K562 (cell line): ENCODE measurements around the gene TLR5. TPM values are rescaled to one million over a fixed set of nuclear protein-coding genes. Genes with fewer than 3 reads are reported as not detected.
A peak's percentile ranks its signal among the peaks of the same experiment; 100 is the strongest.

ENCODE experiments used
- ATAC-seq: fragments of 200-7000 bp; cut with Tn5 transposase; 3 replicates; pipeline ENCODE4 v1.9.1; 2020; ENCODE audit warnings: moderate library complexity
- BruUV-seq: library from RNA; stranded (reverse); fragments of 400-500 nt; replicated peaks from 2 replicates; lab custom pipeline; 2021; lab: Mats Ljungman, UMichigan
- CTCF ChIA-PET: fragments of 300-600 bp; formaldehyde crosslinking; extraction: SDS; loops from one replicate; lab custom pipeline; 2021; ENCODE audit warnings: low intra/inter-chr PET ratio; lab: Yijun Ruan, JAX
- POLR2A ChIA-PET: fragments of 300-600, 350-650 bp; sonication (Branson Sonifier 250); formaldehyde crosslinking; extraction: SDS; loops from one replicate; lab custom pipeline; 2021; ENCODE audit warnings: antibody characterized with exemption, inconsistent platforms; lab: Yijun Ruan, JAX
- DNase-seq, 4 experiments: peaks; one replicate each; pipeline versions ENCODE4 v3.0.0 to v3.0.0-alpha.2; 2011 to 2018; ENCODE audit warnings: low spot score in 3 of 4, mixed read lengths in 3 of 4; ENCODE audit errors: extremely low read depth in 1 of 4
- FAIRE-seq: peaks from 2 replicates; lab custom pipeline; 2011; peaks lifted over from hg19 to GRCh38; lab: Jason Lieb, UNC
- H2AFZ ChIP-seq: 2 replicates; pipeline ENCODE4 v1.6.0; 2011; ENCODE audit warnings: low read depth, low read length, control low read depth, inconsistent platforms
- H3K27ac ChIP-seq: fragments of 200-600 bp; 3 replicates; pipeline ENCODE4 v1.8.0; 2011; ENCODE audit warnings: low read depth, mild to moderate bottlenecking, control low read depth, inconsistent platforms, low read length, moderate library complexity, mixed read lengths; ENCODE audit errors: extremely low read depth
- H3K27me3 ChIP-seq, 2 experiments: fragments of 300-600 bp in 1 of 2; 2 replicates in 1 of 2; 3 replicates in 1 of 2; pipeline versions ENCODE4 v1.6.0 to v1.8.0; 2011; ENCODE audit warnings: inconsistent platforms in 2 of 2, low read length in 2 of 2, mild to moderate bottlenecking in 1 of 2, mixed read lengths in 1 of 2, moderate library complexity in 1 of 2; ENCODE audit not compliant: control insufficient read depth in 2 of 2, insufficient read depth in 2 of 2
- H3K36me3 ChIP-seq: fragments of 300-600 bp; 3 replicates; pipeline ENCODE4 v1.8.0; 2011; ENCODE audit warnings: mild to moderate bottlenecking, low read length, inconsistent platforms; ENCODE audit not compliant: control insufficient read depth, insufficient read depth
- H3K4me1 ChIP-seq, 2 experiments: fragments of 200-600 bp in 1 of 2; replicated peaks in 1 of 2; 2 replicates in 1 of 2; 3 replicates in 1 of 2; pipeline versions ENCODE4 v1.5.1 to v1.8.0; 2011; ENCODE audit warnings: inconsistent platforms in 2 of 2, low read length in 2 of 2, mild to moderate bottlenecking in 1 of 2, mixed read lengths in 1 of 2, moderate library complexity in 1 of 2; ENCODE audit not compliant: control insufficient read depth in 2 of 2, insufficient read depth in 2 of 2
- H3K4me2 ChIP-seq: 2 replicates; pipeline ENCODE4 v1.6.1; 2011; ENCODE audit warnings: low read length, control low read depth, inconsistent platforms, mixed read lengths; ENCODE audit not compliant: insufficient read depth
- H3K4me3 ChIP-seq: fragments of 200-600 bp; sonication (generic), shearing (Covaris generic); 2 replicates; pipeline ENCODE4 v1.5.1; 2016; ENCODE audit warnings: control low read depth, inconsistent platforms
- H3K79me2 ChIP-seq: fragments of 200-600 bp; 3 replicates; pipeline ENCODE4 v1.8.0; 2011; ENCODE audit warnings: low read length, inconsistent platforms; ENCODE audit not compliant: control insufficient read depth, insufficient read depth
- H3K9ac ChIP-seq, 2 experiments: 2 replicates each; pipeline versions ENCODE4 v1.6.0 to v1.6.1; 2011; ENCODE audit warnings: low read depth in 2 of 2, low read length in 2 of 2, control low read depth in 1 of 2, inconsistent platforms in 1 of 2, mild to moderate bottlenecking in 1 of 2, mixed read lengths in 1 of 2; ENCODE audit not compliant: insufficient read depth in 1 of 2
- H3K9me1 ChIP-seq: one replicate; pipeline ENCODE4 v1.6.0; 2011; ENCODE audit warnings: inconsistent platforms, mild to moderate bottlenecking, low read length, moderate library complexity; ENCODE audit not compliant: control insufficient read depth, insufficient read depth
- H3K9me3 ChIP-seq: replicated peaks from 2 replicates; pipeline ENCODE4 v1.5.1; 2011; ENCODE audit warnings: low read depth, low read length, inconsistent platforms; ENCODE audit not compliant: control insufficient read depth, insufficient read depth
- H4K20me1 ChIP-seq: replicated peaks from 2 replicates; pipeline ENCODE4 v1.6.1; 2011; ENCODE audit warnings: low read length, inconsistent platforms, mixed read lengths; ENCODE audit not compliant: control insufficient read depth, insufficient read depth
- ARID3B ChIP-seq: fragments of 250-450 bp; sonication (Bioruptor Pico); IDR thresholded peaks from 2 replicates; pipeline ENCODE4 v1.4.0; 2020; ENCODE audit warnings: borderline replicate concordance
- ATF3 ChIP-seq, 2 experiments: fragments of 450-650 bp in 1 of 2; sonication (generic) in 1 of 2; formaldehyde crosslinking in 1 of 2; IDR thresholded peaks in 1 of 2; conservative IDR thresholded peaks in 1 of 2; 2 replicates each; pipeline versions ENCODE4 v1.6.1 to v1.8.1; 2016 to 2023; ENCODE audit warnings: mild to moderate bottlenecking in 2 of 2, moderate library complexity in 2 of 2, inconsistent platforms in 1 of 2, missing genetic modification reagents in 1 of 2
- CBFA2T3 ChIP-seq: fragments of 450-650 bp; IDR thresholded peaks from 2 replicates; pipeline ENCODE4 v1.6.1; 2017
- CREM ChIP-seq: IDR thresholded peaks from 2 replicates; pipeline ENCODE4 v1.6.1; 2014; ENCODE audit warnings: antibody characterized with exemption, low read depth
- HNRNPH1 ChIP-seq: fragments of 200-400 bp; formaldehyde crosslinking; optimal IDR thresholded peaks from 2 replicates; pipeline ENCODE3; 2017; ENCODE audit warnings: low read depth, mild to moderate bottlenecking, low read length, moderate library complexity
- ID3 ChIP-seq, 2 experiments: fragments of 250-450 bp in 1 of 2; fragments of 450-650 bp in 1 of 2; sonication (Bioruptor Pico) in 1 of 2; IDR thresholded peaks; 2 replicates each; pipeline versions ENCODE4 v1.6.1 to v1.8.0; 2016 to 2021; ENCODE audit warnings: mild to moderate bottlenecking in 2 of 2, moderate library complexity in 2 of 2, missing compliant biosample characterization in 1 of 2, missing genetic modification characterization in 1 of 2
- MBD1 ChIP-seq: fragments of 250-450 bp; sonication (Bioruptor Pico); IDR thresholded peaks from 2 replicates; pipeline ENCODE4 v1.8.0; 2022; ENCODE audit warnings: inconsistent platforms
- SFPQ ChIP-seq: fragments of 200-400 bp; formaldehyde crosslinking; IDR thresholded peaks from 2 replicates; pipeline ENCODE4 v1.6.1; 2017; ENCODE audit warnings: mild to moderate bottlenecking, low read depth, low read length, moderate library complexity
- TGIF2 ChIP-seq: sonication (generic); formaldehyde crosslinking; IDR thresholded peaks from 2 replicates; pipeline ENCODE4 v1.8.1; 2022; ENCODE audit warnings: mild to moderate bottlenecking, missing genetic modification reagents, moderate library complexity
- THRB ChIP-seq: fragments of 450-650 bp; formaldehyde crosslinking; conservative IDR thresholded peaks from 2 replicates; pipeline ENCODE4 v1.4.0; 2022; ENCODE audit warnings: mild to moderate bottlenecking, missing genetic modification characterization
- TRIM24 ChIP-seq, 2 experiments: fragments of 450-650 bp; IDR thresholded peaks; 2 replicates each; pipeline ENCODE4 v1.6.1; 2016
- ZKSCAN8 ChIP-seq: fragments of 200-800 bp; sonication (Bioruptor generic); IDR thresholded peaks from 2 replicates; pipeline ENCODE4 v1.6.1; 2016; ENCODE audit warnings: missing genetic modification characterization, missing compliant biosample characterization
- ZNF253 ChIP-seq: fragments of 250-450 bp; sonication (Bioruptor Pico); conservative IDR thresholded peaks from 2 replicates; pipeline ENCODE4 v1.6.1; 2021; ENCODE audit warnings: mild to moderate bottlenecking
- ZNF274 ChIP-seq: IDR thresholded peaks from 2 replicates; pipeline ENCODE4 v1.6.1; 2011; ENCODE audit warnings: low read depth, mild to moderate bottlenecking, low read length, moderate library complexity, borderline replicate concordance
- WGBS: fragments of 100-300 bp; shearing (Covaris generic); methylation state at CpG from one replicate; pipeline ENCODE4 v1.1.6; 2016; ENCODE audit warnings: low coverage, mixed read lengths; ENCODE audit not compliant: insufficient coverage; ENCODE audit errors: missing lambda C conversion rate; 5-methylcytosine and 5-hydroxymethylcytosine counted together
- in situ Hi-C: fragments of 300-500 bp; cut with MboI; formaldehyde crosslinking; loops from 4 replicates; pipeline ENCODE4 v1.15.0; 2018; ENCODE audit warnings: inconsistent platforms, mixed read lengths
- intact Hi-C: fragments of 100-400 bp; cut with micrococcal nuclease; formaldehyde crosslinking; loops from 2 replicates; pipeline ENCODE4 v1.14.2; 2022
- polyA plus RNA-seq, 8 experiments: library from polyadenylated mRNA; depleted of rRNA in 4 of 8; stranded (reverse) in 5 of 8; unstranded in 3 of 8; fragments of >200 nt; fragmentation: Nextera tagmentation in 2 of 8; fragmentation: Illumina TruSeq in 1 of 8; extraction: Ambion mirVana in 2 of 8; extraction: Trizol in 1 of 8; gene quantifications; 2 replicates each; pipeline versions ENCODE4 v1.2.1 to v1.2.3, GENCODE V29; 2011 to 2014; ENCODE audit warnings: inconsistent platforms in 1 of 8, missing spikeins in 1 of 8
- total RNA-seq, 7 experiments: library from RNA; depleted of rRNA in 6 of 7; stranded (reverse); fragments of >200 nt in 6 of 7; fragmentation: Illumina TruSeq in 2 of 7; extraction: Trizol in 2 of 7; gene quantifications; 2 replicates each; pipeline versions ENCODE4 v1.2.1 to v1.2.3, GENCODE V29; 2011 to 2021; ENCODE audit warnings: low replicate concordance in 1 of 7

Gene TLR5
- total and polyA plus RNA-seq, 9 of the 15 experiments (the other 6 are each of a cell fraction or from before 2014, with no cell fraction given): 0.93 to 7.4 (median 1.9) TPM

- Histone ChIP-seq H3K4me1 (no peaks in the 10 kb centered on the region), H3K4me2 (no peak overlapping the region), H3K4me3 (no peak overlapping the region), H3K27me3 (peaks cover 9 to 17% of the 10 kb centered on the region in 2 experiments; a peak in 3 of 5 replicates), H3K79me2 (no peaks in the 10 kb centered on the region), H3K27ac (no peak overlapping the region), H3K36me3 (no peaks in the 10 kb centered on the region), H4K20me1 (no peaks in the 10 kb centered on the region), H3K9ac (no peak overlapping the region), H3K9me1 (no peaks in the 10 kb centered on the region), H2AFZ (no peak overlapping the region), H3K9me3 (no peaks in the 10 kb centered on the region)
- POLR2A ChIA-PET: no interaction called here
- WGBS: 1% methylated on average over 6 of the region's 6 CpGs
- peak; percentile 60 for ATAC-seq
- intact Hi-C loops (no loop called here), in situ Hi-C loops (no loop called here)
- CTCF ChIA-PET: no interaction called here
- peak in 1 of 4 experiments; percentile 28 for DNase-seq
- BruUV-seq: no TSS peak
- FAIRE-seq: no peak
- TF ChIP-seq ZKSCAN8 (CRISPR knock-in tag) (no peak), HNRNPH1 (no peak), ARID3B (CRISPR knock-in tag) (no peak), ZNF253 (no peak), TRIM24 (IDR thresholded peaks at IDR 0.05) (no peak), SFPQ (no peak), ZNF274 (no peak), ID3 (CRISPR knock-in tag; IDR thresholded peaks at IDR 0.05) (no peak), ID3 (tag; IDR thresholded peaks at IDR 0.05) (no peak), THRB (CRISPR knock-in tag) (no peak), TGIF2 (CRISPR knock-in tag) (no peak), ATF3 (IDR thresholded peaks at IDR 0.05) (no peak), ATF3 (CRISPR knock-in tag; conservative IDR thresholded peaks at IDR 0.05) (no peak), CBFA2T3 (no peak), MBD1 (CRISPR knock-in tag) (no peak), CREM (no peak)
These were observed 75.1 kb downstream of the TLR5 start for GRCh38 chr1:223067914-223068313.
